Measurements from ENCODE around the gene CLCN5.
A peak's percentile ranks its signal among the peaks of the same experiment; 100 is the strongest.

CLCN5 gene

DNA sequence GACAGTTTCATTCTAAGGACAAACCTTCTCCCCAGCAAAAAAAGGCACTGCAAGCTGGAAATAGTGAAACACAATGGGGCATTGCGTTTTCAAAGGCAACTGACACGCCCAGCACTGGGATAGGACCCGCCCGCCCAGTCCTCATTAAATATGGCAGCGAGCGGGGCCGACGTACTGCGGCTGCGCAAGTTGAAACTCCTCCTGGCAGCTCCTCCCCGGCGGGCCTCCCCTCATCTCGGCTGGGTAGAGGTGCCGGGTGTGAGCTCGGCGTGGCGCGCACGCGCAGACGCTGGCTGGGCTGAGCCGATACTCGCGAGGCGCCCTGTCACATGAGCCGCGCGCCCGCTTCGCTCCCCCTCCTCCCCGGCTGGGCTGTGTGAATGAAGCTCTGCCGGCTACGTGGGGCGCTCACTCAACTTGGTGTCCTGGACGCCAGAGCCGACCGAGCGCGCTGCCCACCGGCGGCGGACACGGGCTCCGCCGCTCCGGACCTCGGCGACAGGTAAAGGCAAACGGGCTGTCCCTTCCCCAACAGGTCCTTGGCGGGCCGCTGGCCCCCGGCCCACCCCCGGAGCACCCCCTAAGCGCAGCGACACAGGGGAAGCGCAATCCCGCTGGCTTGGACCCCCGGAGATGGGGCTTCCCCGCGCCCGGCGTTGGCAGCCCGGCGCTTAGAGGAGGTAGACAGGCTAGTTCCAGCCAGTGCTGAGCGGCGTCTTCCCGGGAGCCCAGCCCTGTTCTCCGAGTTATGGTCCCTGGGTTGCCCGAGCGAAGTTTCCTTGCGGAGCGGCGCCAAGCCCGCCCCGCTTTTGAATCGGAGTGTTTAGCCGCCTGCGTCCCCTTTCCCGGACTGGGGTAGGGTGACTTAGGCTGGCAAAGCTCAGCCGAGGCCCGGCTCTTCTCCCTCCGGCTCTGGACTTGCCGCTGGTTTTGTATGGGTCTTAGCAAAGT is at the start of gene CLCN5:
TSS of gene CLCN5 (plus strand) at position 306 of the 951 bp plus-strand sequence. CDS start 2,703 bp downstream, outside the sequence.
- peak; percentile 74 to 88 (median 87) for DNase-seq (ENCODE audit: low read depth in 2 of 3, low spot score in 1 of 3)

DNA sequence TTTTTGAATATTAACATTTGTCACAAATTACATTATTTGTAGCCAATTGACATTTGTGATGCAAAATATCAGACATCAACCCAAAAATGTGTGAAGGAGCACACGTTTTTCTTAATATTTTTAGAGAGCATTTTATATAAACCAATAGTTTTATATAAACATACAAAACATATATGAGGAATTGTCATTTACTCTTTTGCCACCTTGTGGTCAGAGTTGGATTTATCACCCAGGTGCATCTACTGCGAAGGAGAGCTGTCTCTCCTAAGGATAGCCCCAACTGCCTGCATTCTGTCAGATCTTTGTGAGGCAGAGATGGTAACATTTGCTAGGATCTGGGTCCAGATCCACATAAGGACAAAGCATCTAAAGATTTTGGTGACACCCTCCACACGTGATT is 45.6 kb upstream of the CLCN5 start:
- peak in 1 of 3 donors; percentile 26 for DNase-seq (ENCODE audit: low read depth in 2 of 3, low spot score in 1 of 3)

DNA sequence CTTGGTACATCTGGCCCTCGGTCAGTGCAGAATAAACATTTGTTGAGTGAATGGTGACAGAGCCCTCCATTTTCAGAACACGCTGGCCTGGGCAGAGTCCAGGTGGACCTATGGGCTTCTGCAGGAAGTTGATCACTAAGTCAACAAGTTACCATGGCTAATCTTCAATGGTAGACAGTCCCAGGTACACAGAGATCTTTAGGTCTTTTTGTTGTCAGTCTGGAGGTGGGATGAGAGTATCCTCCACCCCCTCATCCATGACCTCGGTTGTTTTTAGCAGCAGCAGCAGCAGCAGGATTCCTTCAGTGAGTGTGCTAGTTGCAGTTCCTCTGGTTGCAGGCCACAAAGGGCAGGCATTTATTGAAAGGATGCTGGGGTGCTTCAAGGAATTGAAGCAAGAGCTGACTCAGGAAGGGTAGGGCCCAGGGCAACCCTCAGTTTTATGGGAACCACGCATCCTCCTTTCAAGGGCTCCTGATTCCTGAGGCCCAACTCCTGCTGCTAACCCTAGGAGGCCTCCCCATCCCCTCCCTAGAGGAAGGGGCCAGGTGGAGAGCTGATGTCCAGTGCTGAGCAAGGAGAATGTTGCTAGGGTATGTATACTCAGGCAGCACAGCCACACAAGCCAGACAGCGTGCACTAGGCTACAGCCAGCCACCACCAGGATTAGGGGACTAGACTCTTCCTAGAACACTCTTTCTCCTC is 44.8 kb upstream of the CLCN5 start:
- DNase-seq (ENCODE audit: low read depth in 2 of 3, low spot score in 1 of 3) = no peak

DNA sequence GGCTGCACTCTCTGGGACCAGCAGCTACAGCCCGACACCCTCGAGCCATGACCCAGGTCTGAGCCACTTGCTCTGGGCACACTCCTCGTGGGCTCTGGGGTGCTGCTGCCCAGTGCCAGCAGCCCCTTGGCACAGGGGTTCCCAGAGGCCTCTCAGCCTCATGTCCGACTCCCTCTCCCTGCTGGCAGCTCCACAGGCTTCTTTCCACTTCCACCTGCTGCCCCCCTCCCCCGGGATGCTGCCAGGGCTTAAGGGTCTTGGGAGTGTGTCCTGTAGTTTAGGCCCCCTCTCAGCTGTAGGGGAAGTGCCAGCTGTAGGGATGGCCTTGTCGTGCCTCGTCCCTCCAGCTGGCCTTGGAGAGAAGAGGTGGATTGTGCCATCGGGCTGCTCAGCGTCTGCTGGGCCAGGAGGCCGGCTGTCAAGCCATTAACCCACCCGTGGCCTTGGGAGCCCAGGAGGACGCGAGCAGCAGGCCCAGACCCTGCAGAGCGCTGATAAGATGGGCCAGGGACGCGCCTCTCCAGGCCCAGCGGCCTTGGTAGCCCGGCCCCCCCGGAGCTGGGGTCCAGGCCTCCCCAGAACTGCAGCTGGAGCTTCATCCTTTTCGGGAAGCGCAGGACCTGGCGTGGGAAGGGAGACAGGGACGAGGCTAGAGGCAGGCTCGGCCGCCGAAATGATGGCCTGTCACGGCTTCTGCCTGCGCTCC is 44.1 kb upstream of the CLCN5 start:
- DNase-seq (ENCODE audit: low read depth in 2 of 3, low spot score in 1 of 3) = no peak

DNA sequence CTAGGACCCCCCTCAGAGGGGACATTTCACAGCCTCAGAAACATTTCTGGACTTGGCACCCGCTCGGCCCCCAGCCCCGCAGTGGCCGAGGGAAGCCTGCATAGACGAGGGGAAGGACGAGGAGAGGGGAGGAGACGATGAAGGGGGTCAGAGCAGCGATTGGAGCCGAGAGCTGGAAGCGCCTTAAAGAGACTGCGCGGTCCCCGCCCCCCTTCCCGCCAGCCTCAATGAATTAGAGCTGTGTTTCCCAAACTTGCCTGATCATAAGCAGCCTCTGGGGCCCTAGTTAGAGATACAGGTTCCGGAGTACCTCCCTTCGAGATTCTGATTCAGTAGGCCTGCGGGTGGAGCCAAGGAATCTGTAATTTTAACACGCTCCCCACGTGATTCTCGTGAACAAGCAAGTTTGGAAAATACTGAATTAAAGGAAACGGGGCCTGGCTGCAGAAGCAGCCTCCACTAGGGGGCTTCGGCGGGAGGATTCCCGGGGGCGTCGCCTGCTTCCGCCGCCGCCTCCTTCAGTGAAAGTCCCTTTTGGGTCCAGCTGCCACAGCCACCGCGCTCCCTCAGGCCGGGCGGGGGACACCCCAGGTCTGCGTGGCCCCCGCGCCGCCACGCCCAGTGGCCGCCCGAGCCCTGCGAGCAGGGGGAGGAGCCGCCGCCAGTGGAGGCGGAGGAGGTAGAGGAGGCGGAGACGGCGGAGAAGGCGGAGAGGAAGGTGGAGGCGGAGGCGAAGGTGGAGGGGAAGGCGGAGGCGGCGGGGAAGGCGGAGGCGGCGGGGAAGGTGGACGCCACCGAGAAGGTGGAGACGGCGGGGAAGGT is 43.4 kb upstream of the CLCN5 start, which contains the start of gene USP27X:
TSS of gene USP27X (plus strand) at position 651 of the 822 bp plus-strand sequence. CDS start 824 bp downstream, outside the sequence.
- peak; percentile 29 to 57 (median 43) for DNase-seq (ENCODE audit: low read depth in 2 of 3, low spot score in 1 of 3)

DNA sequence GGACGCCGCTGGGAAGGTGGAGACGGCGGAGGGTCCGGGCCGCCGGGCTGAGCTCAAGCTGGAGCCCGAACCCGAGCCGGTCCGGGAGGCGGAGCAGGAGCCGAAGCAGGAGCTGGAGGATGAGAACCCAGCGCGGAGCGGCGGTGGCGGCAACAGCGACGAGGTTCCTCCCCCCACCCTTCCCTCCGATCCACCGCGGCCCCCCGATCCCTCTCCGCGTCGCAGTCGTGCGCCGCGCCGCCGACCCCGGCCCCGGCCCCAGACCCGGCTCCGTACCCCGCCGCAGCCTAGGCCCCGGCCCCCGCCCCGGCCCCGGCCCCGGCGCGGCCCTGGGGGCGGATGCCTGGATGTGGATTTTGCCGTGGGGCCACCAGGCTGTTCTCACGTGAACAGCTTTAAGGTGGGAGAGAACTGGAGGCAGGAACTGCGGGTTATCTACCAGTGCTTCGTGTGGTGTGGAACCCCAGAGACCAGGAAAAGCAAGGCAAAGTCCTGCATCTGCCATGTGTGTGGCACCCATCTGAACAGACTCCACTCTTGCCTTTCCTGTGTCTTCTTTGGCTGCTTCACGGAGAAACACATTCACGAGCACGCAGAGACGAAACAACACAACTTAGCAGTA is 42.6 kb upstream of the CLCN5 start:
- DNase-seq (ENCODE audit: low read depth in 2 of 3, low spot score in 1 of 3) = no peak

DNA sequence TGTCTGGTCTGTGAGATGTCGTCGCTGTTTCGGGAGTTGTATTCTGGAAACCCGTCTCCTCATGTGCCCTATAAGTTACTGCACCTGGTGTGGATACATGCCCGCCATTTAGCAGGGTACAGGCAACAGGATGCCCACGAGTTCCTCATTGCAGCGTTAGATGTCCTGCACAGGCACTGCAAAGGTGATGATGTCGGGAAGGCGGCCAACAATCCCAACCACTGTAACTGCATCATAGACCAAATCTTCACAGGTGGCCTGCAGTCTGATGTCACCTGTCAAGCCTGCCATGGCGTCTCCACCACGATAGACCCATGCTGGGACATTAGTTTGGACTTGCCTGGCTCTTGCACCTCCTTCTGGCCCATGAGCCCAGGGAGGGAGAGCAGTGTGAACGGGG is 41.7 kb upstream of the CLCN5 start:
- no peak for DNase-seq (ENCODE audit: low read depth in 2 of 3, low spot score in 1 of 3)

DNA sequence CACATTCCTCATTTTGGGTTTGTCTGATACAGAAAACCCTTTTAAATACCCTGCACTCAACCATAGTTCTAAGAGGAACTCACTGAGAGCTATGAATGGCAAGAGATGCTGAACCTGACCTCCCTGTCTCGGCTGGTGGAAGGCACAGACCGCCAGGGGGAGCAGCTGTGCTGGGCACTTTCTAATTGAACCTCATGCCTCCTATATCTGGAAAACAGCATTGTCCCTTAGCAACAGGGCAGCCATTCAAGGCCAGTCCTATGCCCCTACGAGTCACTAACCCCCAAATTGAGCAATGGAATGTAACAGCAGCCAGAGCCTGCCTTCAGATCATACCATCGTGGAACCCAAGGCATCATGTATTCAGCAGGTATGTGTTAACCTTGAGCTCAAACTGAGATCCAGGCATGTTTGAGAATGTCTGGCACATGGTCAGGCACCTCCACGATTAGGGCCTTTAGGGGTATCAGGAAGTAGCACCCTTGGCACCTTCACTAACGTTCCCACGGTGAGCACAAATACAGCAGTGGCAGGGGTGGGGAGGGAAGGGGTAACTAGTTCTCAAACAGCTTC is 38.0 kb upstream of the CLCN5 start:
- peak in 2 of 3 donors; percentile 25 to 47 for DNase-seq (ENCODE audit: low read depth in 2 of 3, low spot score in 1 of 3)

DNA sequence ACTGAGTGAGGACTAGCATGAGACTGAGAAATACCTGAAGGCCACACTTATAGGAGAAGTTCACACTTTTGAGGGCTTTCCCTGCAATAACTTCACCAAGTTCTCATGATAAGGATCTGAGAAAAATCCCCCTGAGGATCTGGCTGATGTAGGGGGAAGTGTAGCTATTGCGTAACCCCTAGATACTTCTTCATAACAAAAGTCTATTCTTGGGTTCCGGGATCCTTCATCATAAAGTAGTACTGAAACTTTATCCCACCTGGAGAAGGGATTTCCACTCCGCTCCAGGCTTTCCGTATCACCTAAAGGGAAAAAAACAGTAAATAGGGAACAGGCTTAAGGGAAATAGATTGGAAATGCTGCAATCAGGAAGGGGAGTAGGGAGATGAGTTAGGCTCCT is 29.9 kb upstream of the CLCN5 start:
- DNase-seq (ENCODE audit: low read depth in 2 of 3, low spot score in 1 of 3) = no peak

DNA sequence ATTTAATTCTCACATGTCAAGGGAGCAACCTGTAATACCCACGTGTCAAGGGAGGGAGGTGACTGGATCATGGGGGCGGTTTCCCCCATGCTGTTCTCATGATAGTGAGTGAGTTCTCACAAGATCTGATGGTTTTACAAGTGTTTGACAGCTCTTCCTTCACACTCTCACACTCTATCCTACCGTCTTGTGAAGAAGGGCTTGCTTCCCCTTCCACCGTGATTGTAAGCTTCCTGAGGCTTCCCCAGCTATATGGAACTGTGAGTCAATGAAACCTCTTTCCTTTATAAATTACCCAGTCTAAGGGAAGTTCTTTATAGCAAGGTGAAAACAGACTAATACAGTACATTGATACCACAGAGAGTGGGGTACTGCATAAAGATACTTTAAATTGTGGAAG is 25.4 kb upstream of the CLCN5 start:
- no peak for DNase-seq (ENCODE audit: low read depth in 2 of 3, low spot score in 1 of 3)

DNA sequence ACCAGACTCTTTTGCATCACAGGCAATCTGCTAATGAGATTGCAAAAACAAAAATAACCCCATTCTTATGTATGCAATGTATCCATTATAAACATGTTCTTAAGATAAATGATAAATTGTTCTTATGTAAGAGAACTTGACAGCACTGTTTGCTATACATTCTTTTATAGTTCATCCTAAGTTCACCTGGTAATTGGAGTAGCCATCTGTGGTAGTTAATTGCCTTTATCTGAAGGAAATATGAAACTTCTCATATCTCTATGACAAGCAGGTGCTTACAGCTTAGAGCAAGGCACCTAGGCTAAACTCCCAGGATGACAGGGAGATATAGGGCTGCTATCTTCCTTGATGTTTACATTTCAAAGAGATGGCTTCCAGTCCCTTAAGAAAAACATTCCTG is 21.3 kb upstream of the CLCN5 start:
- no peak for DNase-seq (ENCODE audit: low read depth in 2 of 3, low spot score in 1 of 3)

DNA sequence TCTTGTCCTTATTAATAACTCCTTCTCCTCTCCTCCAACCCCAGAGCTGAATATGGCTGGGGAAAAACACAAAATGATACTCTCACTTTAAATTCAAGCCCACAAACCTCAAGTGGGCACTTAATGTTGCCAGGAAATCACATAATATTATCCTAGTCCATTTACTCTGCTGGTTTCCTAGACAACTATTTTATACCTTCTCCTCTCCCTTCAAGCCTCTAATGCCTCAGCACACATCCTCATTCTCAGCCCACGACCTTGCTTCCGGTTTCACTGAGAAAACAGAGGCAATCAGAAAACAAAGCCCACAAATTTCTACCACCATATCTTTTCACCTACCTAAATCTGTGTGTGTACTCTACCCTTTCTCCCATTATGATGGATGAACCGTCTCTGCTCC is 12.1 kb upstream of the CLCN5 start:
- no peak for DNase-seq (ENCODE audit: low read depth in 2 of 3, low spot score in 1 of 3)

DNA sequence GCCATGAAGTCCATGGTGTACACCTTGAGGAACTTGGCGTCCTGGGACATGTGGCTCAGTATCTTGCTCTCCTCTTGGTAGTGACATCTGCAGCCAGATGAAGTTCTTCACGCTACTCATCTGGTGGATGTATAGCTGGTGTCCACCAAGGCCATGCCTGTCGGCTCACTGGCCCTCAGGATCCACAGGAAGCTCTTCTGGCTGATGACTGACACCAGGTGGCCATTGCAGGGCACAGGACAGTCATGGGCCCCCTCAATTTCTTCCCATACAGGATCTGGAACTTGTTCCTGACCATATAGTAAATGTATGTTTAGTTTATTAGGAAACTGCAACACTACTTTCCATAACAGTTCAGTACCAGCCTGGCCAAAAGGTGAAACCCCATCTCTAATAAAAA is 10.3 kb upstream of the CLCN5 start:
- DNase-seq (ENCODE audit: low read depth in 2 of 3, low spot score in 1 of 3) = no peak

DNA sequence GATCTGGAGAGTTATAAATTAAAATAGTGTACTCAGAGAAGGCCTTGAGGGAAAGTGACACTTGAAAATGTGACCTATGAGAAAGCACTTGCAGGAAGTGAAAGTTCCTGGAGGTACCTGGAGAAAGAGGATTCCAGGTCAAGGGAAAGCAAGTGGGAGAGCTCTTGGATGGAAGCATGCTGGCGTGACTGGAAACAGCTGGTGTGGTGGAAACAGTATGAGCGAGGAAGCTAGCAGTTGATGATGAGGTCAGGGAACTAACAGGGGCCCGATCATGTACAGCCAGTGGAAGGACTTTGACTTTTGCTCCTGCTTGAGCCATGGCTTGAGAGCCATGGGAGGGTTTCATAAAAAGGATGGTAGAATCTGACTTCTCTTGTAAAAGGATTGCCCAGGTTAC is 9.5 kb upstream of the CLCN5 start:
- DNase-seq (ENCODE audit: low read depth in 2 of 3, low spot score in 1 of 3) = no peak

DNA sequence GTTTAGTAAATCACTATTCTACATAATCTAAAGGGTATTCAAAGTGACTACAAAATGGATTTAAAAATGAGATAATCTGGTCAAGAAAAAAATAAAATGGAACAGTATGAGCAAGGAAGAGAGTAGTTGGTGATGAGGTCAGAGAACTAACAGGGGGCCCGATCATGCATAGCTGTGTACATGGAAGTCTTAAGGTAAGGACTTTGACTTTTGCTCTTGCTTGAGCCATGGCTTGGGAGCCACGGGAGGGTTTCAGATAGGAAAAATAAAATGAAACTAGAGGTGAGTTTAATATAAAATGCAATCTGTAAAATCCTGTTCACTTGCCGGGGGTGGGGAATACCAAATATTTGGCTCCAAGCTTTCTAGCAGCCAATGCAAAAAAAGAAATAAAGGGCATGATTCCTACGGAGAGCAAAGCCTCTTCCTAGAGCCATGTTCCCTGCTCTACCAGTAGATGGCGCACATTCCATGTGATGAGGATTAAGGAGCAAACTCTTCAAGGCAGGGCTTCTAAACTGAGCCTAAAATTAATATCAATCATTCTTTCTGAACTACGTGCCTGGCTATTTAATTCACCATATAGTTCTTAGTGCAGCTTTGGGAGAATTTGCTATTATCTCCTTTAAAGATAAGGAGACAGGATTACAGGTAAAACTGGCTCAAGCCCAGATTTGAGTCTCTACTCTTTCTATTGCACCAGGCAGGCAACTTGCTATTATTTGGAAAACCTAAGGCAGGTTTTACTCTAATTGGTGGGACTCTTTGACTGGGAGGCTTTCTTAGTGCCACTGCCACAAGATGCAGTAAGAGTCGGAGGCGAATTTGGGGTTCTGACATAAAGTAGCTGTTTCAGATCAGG is 6.8 kb upstream of the CLCN5 start:
- DNase-seq (ENCODE audit: low read depth in 2 of 3, low spot score in 1 of 3) = peak in 2 of 3 donors; percentile 17 to 57

DNA sequence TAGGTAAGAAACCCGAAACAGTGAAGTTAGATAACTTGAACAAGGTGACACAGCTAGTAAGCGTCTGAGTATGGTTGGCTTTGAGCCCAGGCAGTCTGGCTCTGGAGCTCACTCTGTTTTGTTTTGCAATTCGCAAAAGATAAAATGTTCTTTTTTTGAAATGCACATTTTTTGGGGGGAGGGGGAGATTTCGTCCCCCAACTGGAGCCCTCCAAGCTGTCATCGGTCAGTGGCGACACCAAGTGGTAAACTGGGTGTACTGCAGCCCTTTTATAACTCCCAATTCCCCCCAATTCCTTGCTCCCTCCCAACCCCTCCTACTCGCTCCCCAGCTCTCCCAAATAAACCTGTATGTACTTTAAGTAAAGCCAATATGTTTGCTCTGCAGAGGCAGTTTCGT is 2.8 kb upstream of the CLCN5 start:
- peak in 1 of 3 donors; percentile 23 for DNase-seq (ENCODE audit: low read depth in 2 of 3, low spot score in 1 of 3)

DNA sequence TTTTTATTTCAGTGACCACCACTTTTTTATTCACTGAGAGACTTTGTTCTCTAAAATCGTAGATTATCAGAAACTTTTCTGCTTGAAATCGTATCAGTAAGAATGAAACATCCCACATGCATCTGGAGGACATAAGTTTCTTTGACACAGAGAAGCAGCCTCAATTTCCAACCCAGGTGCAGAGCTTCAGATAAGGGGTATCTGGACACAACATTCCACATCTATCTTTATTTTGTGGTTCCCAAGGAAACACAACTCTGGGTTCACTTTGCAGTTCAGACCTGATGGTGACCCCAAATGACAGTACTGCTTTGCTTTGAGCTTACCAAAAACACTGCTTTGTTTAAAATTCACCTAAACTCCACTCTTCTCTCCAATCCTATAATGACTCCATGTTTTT is 1.3 kb upstream of the CLCN5 start:
- no peak for DNase-seq (ENCODE audit: low read depth in 2 of 3, low spot score in 1 of 3)

DNA sequence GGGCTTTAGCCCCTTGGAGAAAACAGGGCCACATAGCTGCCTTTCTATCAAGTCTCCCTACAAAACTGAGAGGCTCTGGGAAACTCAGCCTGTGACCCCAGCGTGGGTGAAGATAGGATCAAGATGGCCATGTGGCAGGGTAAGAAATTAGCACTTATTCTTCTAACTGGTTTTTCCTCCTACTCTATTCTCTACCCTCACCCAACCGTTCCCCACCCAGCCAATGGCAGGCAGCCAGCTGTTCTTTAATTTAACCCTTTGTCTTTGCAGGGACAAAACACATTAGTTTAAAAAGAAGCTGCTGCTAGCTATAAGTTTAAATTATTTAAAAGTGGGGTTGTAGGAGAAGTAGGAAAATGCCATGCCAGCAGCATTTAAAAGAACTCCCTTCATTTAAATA is 2.8 kb downstream of the CLCN5 start:
- no peak for DNase-seq (ENCODE audit: low read depth in 2 of 3, low spot score in 1 of 3)

DNA sequence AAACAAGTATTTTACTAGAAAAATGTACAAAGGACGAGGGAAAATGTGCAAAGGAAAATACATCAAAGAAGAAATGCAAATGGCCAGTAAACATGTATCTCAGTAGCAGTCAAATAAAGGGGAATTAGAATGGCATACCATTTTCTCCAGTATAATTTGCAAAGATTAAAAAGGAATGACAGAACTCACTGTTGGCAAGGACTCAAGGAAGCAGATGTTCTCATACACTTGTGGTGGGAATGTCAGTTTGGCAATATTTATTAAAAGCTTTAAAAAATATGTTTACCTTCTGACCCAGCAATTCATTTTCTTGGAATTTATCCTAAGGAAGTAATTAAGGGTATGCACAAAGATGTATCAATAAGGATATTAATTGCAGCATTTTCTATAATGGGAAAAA is 7.6 kb downstream of the CLCN5 start:
- DNase-seq (ENCODE audit: low read depth in 2 of 3, low spot score in 1 of 3) = no peak
